Spleen (tissue), 11 donors: Measurements from ENCODE around the gene MAP3K8. TPM values are rescaled to one million over a fixed set of nuclear protein-coding genes. Genes with fewer than 3 reads are reported as not detected.
"Not testable (repeated sequence)": the region's sequence is repeated elsewhere in the genome, so short reads cannot be mapped to it uniquely, and the experiment has no call there.

Source experiments
- DNase-seq: peaks from one replicate; pipeline ENCODE4 v3.0.0-alpha.2; 2020
- H3K27ac ChIP-seq, 8 donors: fragments of 200-600 bp; sonication (generic) in 7 of 8; 1 replicate in 4 of 8; 2 replicates in 4 of 8; pipeline versions ENCODE4 v1.5.0 to v1.8.0; 2016 to 2021; ENCODE audit warnings: inconsistent platforms in 4 of 8, mild to moderate bottlenecking in 4 of 8, moderate library complexity in 1 of 8
- H3K27me3 ChIP-seq, 7 donors: fragments of 200-600 bp; sonication (generic) in 6 of 7; replicated peaks in 1 of 7; 1 replicate in 4 of 7; 2 replicates in 3 of 7; pipeline versions ENCODE4 v1.5.0 to v1.8.0; 2016 to 2021; ENCODE audit warnings: inconsistent platforms in 3 of 7, mild to moderate bottlenecking in 1 of 7
- H3K36me3 ChIP-seq, 6 donors: fragments of 200-600 bp; sonication (generic) in 5 of 6; 1 replicate in 4 of 6; 2 replicates in 2 of 6; pipeline versions ENCODE4 v1.5.0 to v1.8.0; 2016 to 2021; ENCODE audit warnings: inconsistent platforms in 2 of 6
- H3K4me1 ChIP-seq, 6 donors: fragments of 200-600 bp; sonication (generic) in 5 of 6; 1 replicate in 3 of 6; 2 replicates in 3 of 6; pipeline versions ENCODE4 v1.5.0 to v1.8.0; 2016 to 2021; ENCODE audit warnings: inconsistent platforms in 3 of 6
- H3K4me3 ChIP-seq, 8 donors: fragments of 200-600 bp; sonication (generic) in 7 of 8; 1 replicate in 4 of 8; 2 replicates in 4 of 8; pipeline versions ENCODE4 v1.5.0 to v1.8.0; 2016 to 2021; ENCODE audit warnings: inconsistent platforms in 4 of 8, mild to moderate bottlenecking in 4 of 8, moderate library complexity in 2 of 8
- H3K9me3 ChIP-seq, 8 donors: fragments of 200-600 bp; sonication (generic) in 7 of 8; 1 replicate in 4 of 8; 2 replicates in 4 of 8; pipeline versions ENCODE4 v1.5.0 to v1.8.0; 2016 to 2021; ENCODE audit warnings: inconsistent platforms in 4 of 8
- POLR2A ChIP-seq, 3 donors: fragments of 450-650 bp; IDR thresholded peaks; one replicate each; pipeline ENCODE4 v1.5.1; 2017; ENCODE audit warnings: antibody characterized with exemption in 3 of 3, mild to moderate bottlenecking in 1 of 3
- POLR2AphosphoS5 ChIP-seq, 3 donors: sonication (generic); formaldehyde crosslinking; IDR thresholded peaks; one replicate each; pipeline ENCODE4 v1.5.1; 2017; ENCODE audit warnings: antibody characterized with exemption in 3 of 3
- WGBS, 5 donors: extraction: QIAGEN DNeasy Blood & Tissue Kit in 3 of 5; methylation state at CpG; one replicate each; pipeline versions ENCODE4 v1.1.5 to v1.1.7; 2013 to 2018; 5-methylcytosine and 5-hydroxymethylcytosine counted together
- intact Hi-C: fragments of 100-400 bp; cut with DNase I; formaldehyde crosslinking; loops from one replicate; pipeline ENCODE4 v1.15.0; 2023; ENCODE audit warnings: low total_unique reads
- polyA plus RNA-seq, 3 donors: library from polyadenylated mRNA; stranded (reverse); fragments of 200-250 nt; gene quantifications; one replicate each; pipeline ENCODE4 v1.2.1, GENCODE V29; 2013
- total RNA-seq, 7 donors: library from RNA; depleted of rRNA in 3 of 7; stranded (reverse); fragments of >200 nt in 3 of 7; fragmentation: NEBNext Ultra II Directional in 4 of 7; extraction: Animal tissue kit (Norgen Biotek cat#: 25700) in 4 of 7; gene quantifications; one replicate each; pipeline versions ENCODE4 v1.1.0 to v1.2.1, GENCODE V29; 2016 to 2021
- TF ChIP-seq, protein P1 (sequence below), 11 experiments: fragments of 200-600 bp in 7 of 11; fragments of 450-650 bp in 4 of 11; sonication (generic) in 4 of 11; IDR thresholded peaks in 8 of 11; conservative IDR thresholded peaks in 3 of 11; 1 replicate in 7 of 11; 2 replicates in 4 of 11; pipeline versions ENCODE4 v1.4.0 to v1.8.0; 2016 to 2021; ENCODE audit warnings: antibody characterized with exemption in 11 of 11, inconsistent platforms in 4 of 11, mild to moderate bottlenecking in 1 of 11
- donor health status: healthy with polysubstance abuse.
- donor health status: DM: no; HTN: no; CAD: no; lungs with moderate emphysema.
- donor health status: DM: no; HTN: no; CAD: no.
- donor health status: Bipolar disorder and iron deficiency.
- donor health status: healthy.
- donor health status: DM: no; HTN: no; CAD: no.
- donor health status: DM: yes; HTN: yes; CAD: no.

Gene MAP3K8
- total and polyA plus RNA-seq, 10 donors: 24.8 to 84.3 (median 60.2) TPM

DNA sequence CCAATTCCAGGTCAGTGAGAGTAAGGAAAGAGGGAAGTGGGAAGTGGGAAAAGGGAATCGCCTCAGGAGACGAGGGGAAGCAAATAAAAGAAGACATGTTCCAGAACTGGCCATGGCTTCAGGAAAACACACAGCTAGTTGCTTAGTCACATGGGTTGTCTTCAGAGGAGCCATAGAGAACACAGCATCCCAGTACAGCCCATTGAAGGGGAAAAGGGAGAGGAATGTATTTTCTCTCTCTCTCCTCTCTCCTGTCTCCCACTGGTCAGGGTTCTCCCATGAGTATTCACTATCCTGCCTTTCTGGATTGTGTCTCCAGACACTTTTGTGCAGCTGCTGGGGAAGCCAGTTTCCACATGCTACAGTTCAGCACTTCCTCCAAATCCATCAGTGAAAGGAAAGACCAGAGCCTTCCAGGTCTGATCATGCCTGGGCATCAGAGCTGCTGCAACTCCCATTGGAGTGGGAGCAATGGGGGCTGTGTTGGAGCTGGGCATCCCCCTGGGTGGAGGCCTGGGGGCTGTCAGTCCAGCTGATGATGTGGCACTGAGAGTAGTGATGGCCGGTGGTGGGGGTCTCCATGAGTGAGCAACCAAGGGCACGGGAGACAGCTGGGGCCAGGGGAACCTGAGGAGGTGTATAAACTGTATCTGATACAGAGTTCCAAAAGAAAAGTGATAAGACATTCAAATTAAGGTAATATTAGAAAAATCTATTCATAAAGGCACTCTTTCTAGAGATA lies 38.6 kb downstream of the MAP3K8 start:
- Histone ChIP-seq H3K4me3 (no peak overlapping the region), H3K27me3 (no peaks in the 10 kb centered on the region), H3K36me3 (no peaks in the 10 kb centered on the region), H3K4me1 (peaks cover 0 to 32% (median 13%) of the 10 kb centered on the region in 6 donors), H3K9me3 (no peaks in the 10 kb centered on the region), H3K27ac (no peak overlapping the region)
- intact Hi-C loops: no loop called here
- 84 to 96% (median 91%) methylated on average over 4 of the region's 4 CpGs for WGBS, 5 donors
- no peak for TF ChIP-seq POLR2AphosphoS5 (IDR thresholded peaks at IDR 0.05)
- no peak for DNase-seq

DNA sequence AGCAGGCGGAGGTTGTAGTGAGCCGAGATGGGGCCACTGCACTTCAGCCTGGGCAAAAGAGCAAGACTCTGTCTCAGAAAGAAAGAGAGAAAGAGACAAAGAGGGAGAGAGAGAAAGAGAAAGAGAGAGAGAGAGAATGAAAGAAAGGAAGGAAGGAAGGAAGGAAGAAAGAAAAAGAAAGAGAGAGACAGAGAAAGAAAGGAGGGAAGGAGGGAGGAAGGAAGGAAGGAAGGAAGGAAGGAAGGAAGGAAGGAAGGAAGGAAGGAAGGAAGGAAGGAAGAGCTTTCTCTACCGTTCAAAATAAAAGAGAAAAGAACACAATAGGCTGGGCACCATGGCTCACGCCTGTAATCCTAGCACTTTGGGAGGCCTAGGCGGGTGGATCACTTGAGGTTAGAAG lies 41.5 kb downstream of the MAP3K8 start:
- H3K27ac ChIP-seq, intact Hi-C loops, H3K9me3 ChIP-seq, H3K36me3 ChIP-seq, DNase-seq, H3K4me3 ChIP-seq, H3K27me3 ChIP-seq, H3K4me1 ChIP-seq: not testable (repeated sequence)
- WGBS, 5 donors: 58 to 79% (median 59%) methylated on average over 5 of the region's 5 CpGs

DNA sequence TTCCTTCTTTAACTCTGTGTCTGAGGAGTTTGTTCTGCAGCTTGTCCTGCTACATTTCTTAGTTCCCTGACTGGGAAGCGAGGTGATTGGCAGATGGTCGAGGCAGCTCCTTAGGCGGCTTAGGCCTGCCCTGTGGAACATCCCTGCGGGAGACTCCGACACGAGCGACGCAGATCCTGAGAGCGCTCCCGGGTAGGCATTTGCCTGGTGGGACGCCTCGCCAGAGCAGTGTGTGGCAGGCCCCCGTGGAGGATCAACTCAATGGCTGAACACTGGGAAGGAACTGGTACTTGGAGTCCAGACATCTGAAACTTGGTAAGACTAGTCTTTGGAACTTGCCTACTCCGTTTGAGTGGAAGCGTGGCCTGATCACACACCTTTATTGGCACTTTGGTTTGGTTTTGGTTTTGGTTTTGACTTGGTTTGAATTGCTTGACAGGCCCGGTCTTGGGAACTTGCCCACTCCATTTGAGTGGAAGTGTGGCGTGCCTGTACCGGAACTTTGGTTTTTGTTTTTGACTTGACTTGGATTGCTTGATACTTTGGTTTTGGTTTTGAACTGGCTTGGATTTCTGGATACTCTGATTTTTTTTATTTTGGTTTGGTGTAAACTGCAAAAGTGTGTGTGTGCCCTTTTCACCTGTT lies 42.6 kb downstream of the MAP3K8 start:
- Histone ChIP-seq H3K27me3 (no peaks in the 10 kb centered on the region), H3K27ac (no peak overlapping the region), H3K36me3 (no peaks in the 10 kb centered on the region), H3K4me3 (no peak overlapping the region), H3K4me1 (peaks cover 0 to 9% (median 0%) of the 10 kb centered on the region in 6 donors), H3K9me3 (peaks cover 0 to under 1% (median 0%) of the 10 kb centered on the region in 8 donors)
- TF ChIP-seq, protein P1, sequence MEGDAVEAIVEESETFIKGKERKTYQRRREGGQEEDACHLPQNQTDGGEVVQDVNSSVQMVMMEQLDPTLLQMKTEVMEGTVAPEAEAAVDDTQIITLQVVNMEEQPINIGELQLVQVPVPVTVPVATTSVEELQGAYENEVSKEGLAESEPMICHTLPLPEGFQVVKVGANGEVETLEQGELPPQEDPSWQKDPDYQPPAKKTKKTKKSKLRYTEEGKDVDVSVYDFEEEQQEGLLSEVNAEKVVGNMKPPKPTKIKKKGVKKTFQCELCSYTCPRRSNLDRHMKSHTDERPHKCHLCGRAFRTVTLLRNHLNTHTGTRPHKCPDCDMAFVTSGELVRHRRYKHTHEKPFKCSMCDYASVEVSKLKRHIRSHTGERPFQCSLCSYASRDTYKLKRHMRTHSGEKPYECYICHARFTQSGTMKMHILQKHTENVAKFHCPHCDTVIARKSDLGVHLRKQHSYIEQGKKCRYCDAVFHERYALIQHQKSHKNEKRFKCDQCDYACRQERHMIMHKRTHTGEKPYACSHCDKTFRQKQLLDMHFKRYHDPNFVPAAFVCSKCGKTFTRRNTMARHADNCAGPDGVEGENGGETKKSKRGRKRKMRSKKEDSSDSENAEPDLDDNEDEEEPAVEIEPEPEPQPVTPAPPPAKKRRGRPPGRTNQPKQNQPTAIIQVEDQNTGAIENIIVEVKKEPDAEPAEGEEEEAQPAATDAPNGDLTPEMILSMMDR (IDR thresholded peaks at IDR 0.05 in 8 of 11, conservative IDR thresholded peaks at IDR 0.05 in 3 of 11): no peak
- TF ChIP-seq POLR2A (IDR thresholded peaks at IDR 0.05): no peak
- no peak for DNase-seq
- 78 to 94% (median 85%) methylated on average over 5 to 18 of the region's 18 CpGs for WGBS, 5 donors
- intact Hi-C loops: no loop called here

DNA sequence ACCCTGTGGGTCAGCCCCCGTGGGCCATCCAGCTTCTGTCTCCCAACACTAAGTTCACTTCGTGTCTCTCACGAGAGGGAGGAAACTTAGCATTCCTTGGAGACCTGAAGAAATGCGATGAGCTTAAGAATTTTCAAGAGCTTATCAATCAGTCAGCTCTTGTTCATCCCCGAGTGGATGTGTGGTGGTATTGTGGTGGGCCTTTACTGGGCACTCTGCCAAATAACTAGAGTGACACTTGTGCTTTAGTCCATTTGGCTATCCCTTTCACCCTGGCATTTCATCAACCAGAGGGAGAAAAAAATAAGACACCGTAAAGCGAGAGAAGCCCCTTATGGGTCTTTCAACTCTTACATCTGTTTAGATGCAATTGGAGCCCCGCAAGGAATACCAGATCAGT lies 45.5 kb downstream of the MAP3K8 start:
- Histone ChIP-seq H3K4me1 (peaks cover 0 to 23% (median 0%) of the 10 kb centered on the region in 6 donors), H3K9me3 (peaks cover 0 to 24% (median 9%) of the 10 kb centered on the region in 8 donors)
- H3K4me3 ChIP-seq, DNase-seq, H3K27ac ChIP-seq, H3K27me3 ChIP-seq, H3K36me3 ChIP-seq, intact Hi-C loops: not testable (repeated sequence)
- WGBS, 5 donors: 77 to 89% (median 78%) methylated on average over 8 of the region's 8 CpGs

DNA sequence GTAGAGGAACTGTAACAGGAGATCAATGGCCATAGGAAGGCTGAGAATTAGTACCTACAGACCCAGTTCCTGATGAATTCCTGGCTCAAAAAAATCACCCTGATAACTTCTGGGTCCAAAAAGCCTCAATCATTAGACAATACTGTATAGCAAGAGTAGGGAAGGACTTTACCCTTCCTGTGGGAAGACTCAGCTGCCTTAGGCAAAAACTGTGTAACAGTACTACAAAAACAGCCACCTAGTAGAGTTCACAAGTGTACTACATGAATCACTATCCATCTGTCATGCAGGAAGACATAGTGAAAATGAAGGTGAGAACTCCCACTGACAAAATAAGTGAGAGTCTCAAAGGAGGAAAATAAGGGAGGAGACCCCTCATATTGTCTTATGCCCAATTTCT lies 47.6 kb downstream of the MAP3K8 start:
- peaks cover 0 to 17% (median 0%) of the 10 kb centered on the region in 6 donors for H3K4me1 ChIP-seq
- intact Hi-C loops: no loop called here
- peaks cover 0 to 24% (median 9%) of the 10 kb centered on the region in 8 donors for H3K9me3 ChIP-seq
- no peaks in the 10 kb centered on the region for H3K36me3 ChIP-seq
- TF ChIP-seq, protein P1 (IDR thresholded peaks at IDR 0.05 in 8 of 11, conservative IDR thresholded peaks at IDR 0.05 in 3 of 11): no peak
- TF ChIP-seq POLR2AphosphoS5 (IDR thresholded peaks at IDR 0.05): no peak
- TF ChIP-seq POLR2A (IDR thresholded peaks at IDR 0.05): no peak
- peak overlapping the region in 3 of 8 donors; percentile 13 to 34 (median 26) for H3K27ac ChIP-seq
- no peaks in the 10 kb centered on the region for H3K27me3 ChIP-seq
- no peak for DNase-seq
- H3K4me3 ChIP-seq: no peak overlapping the region
